Pancreas (tissue), 10 donors: ENCODE results near the gene WHRN. TPM values are rescaled to one million over a fixed set of nuclear protein-coding genes. Genes with fewer than 3 reads are reported as not detected.

ENCODE experiments used
- ATAC-seq, 4 donors: fragments of 200-7000 bp; cut with Tn5 transposase; one replicate each; pipeline versions ENCODE4 v1.8.0 to v1.9.1; 2020; ENCODE audit warnings: mild to moderate bottlenecking in 4 of 4, moderate library complexity in 4 of 4
- DNase-seq, 6 donors: peaks; one replicate each; pipeline ENCODE4 v3.0.0-alpha.2; 2020
- FAIRE-seq: peaks from 2 replicates; lab custom pipeline; 2012; peaks lifted over from hg19 to GRCh38; lab: Jason Lieb, UNC
- H3K27ac ChIP-seq, 4 donors: fragments of 200-600 bp; sonication (generic); 1 replicate in 3 of 4; 2 replicates in 1 of 4; pipeline versions ENCODE4 v1.5.0 to v1.8.0; 2020
- H3K27me3 ChIP-seq, 4 donors: fragments of 200-600 bp; one replicate each; pipeline ENCODE4 v1.8.0; 2021
- H3K36me3 ChIP-seq, 3 donors: fragments of 200-600 bp; sonication (generic) in 1 of 3; one replicate each; pipeline versions ENCODE4 v1.5.0 to v1.8.0; 2020 to 2021
- H3K4me1 ChIP-seq, 3 donors: fragments of 200-600 bp; one replicate each; pipeline ENCODE4 v1.8.0; 2021
- H3K4me3 ChIP-seq, 4 donors: fragments of 200-600 bp; sonication (generic) in 2 of 4; one replicate each; pipeline versions ENCODE4 v1.5.0 to v1.8.0; 2020 to 2021
- H3K9me3 ChIP-seq, 4 donors: fragments of 200-600 bp; one replicate each; pipeline ENCODE4 v1.8.0; 2021
- WGBS, 2 donors: extraction: QIAGEN DNeasy Blood & Tissue Kit; methylation state at CpG; one replicate each; pipeline ENCODE4 v1.1.7; 2013; 5-methylcytosine and 5-hydroxymethylcytosine counted together
- intact Hi-C, 3 donors: fragments of 100-400 bp; cut with DNase I; formaldehyde crosslinking; loops; one replicate each; pipeline versions ENCODE4 v1.11.1 to v1.14.2; 2022
- polyA plus RNA-seq, 2 donors: library from polyadenylated mRNA; stranded (reverse); fragments of 200-250 nt; gene quantifications; one replicate each; pipeline ENCODE4 v1.2.3, GENCODE V29; 2013
- total RNA-seq, 6 donors: library from RNA; stranded (reverse); fragmentation: NEBNext Ultra II Directional in 4 of 6; extraction: Animal tissue kit (Norgen Biotek cat#: 25700) in 4 of 6; gene quantifications; one replicate each; pipeline versions ENCODE4 v1.2.1 to v1.2.4, GENCODE V29; 2021 to 2023
- TF ChIP-seq, protein P1 (sequence below), 4 donors: fragments of 200-600 bp; sonication (generic) in 3 of 4; IDR thresholded peaks; one replicate each; pipeline versions ENCODE4 v1.5.0 to v1.8.0; 2021; ENCODE audit warnings: antibody characterized with exemption in 4 of 4
- donor health status: healthy with polysubstance abuse.
- donor health status: DM: no; HTN: no; CAD: no; lungs with moderate emphysema.
- donor health status: DM: no; HTN: no; CAD: no.
- donor health status: control.
- donor health status: control.
- donor health status: Bipolar disorder and iron deficiency.
- donor health status: DM: yes; HTN: yes; CAD: no.
- donor health status: DM: no; HTN: no; CAD: no.
- donor health status: DM: no; HTN: no; CAD: no.
- donor health status: DM: yes; HTN: yes; CAD: no.

WHRN gene
- total and polyA plus RNA-seq, 8 donors, result 6.7 to 32.2 (median 8.6) TPM

DNA sequence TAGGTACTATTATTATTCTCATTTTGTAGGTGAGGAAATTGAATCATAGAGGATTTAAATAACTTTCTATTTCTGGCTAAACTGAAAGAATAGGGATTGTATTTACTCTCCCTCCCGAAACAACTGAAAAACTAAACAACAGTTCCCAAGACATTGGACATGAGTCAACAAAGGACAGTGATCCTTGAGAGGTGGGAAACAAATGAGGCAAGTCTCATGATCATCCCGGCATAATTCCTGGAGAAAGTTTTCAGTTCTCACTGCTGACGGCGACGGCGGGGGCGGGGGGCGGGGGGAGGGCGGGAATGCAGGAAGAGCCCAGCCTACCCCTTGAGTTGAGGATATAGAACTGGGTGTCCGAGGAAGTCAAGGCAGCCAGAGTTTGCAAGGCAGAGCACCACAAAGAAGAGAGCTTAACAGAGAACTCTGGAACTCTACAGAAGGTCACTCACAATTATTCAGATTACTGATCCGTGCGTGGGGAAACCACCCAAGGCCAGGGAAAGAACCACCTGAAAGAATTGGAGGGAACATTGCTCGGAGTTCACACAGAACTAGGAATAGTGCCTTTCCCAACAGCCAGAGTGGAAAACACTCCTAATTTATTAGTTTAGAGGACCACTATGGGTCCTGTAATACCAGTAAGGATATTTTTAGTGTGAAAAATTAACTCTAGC is 27.4 kb upstream of the WHRN start:
- intact Hi-C loops, result no loop called here
- TF ChIP-seq, protein P1, sequence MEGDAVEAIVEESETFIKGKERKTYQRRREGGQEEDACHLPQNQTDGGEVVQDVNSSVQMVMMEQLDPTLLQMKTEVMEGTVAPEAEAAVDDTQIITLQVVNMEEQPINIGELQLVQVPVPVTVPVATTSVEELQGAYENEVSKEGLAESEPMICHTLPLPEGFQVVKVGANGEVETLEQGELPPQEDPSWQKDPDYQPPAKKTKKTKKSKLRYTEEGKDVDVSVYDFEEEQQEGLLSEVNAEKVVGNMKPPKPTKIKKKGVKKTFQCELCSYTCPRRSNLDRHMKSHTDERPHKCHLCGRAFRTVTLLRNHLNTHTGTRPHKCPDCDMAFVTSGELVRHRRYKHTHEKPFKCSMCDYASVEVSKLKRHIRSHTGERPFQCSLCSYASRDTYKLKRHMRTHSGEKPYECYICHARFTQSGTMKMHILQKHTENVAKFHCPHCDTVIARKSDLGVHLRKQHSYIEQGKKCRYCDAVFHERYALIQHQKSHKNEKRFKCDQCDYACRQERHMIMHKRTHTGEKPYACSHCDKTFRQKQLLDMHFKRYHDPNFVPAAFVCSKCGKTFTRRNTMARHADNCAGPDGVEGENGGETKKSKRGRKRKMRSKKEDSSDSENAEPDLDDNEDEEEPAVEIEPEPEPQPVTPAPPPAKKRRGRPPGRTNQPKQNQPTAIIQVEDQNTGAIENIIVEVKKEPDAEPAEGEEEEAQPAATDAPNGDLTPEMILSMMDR (IDR thresholded peaks at IDR 0.05), result no peak
- ATAC-seq (peak; percentile 32 to 87 (median 62)), DNase-seq (peak in 1 of 6 donors; percentile 25), FAIRE-seq (no peak)
- Histone ChIP-seq H3K4me1 (peaks cover 0 to 3% (median 0%) of the 10 kb centered on the region in 3 donors), H3K36me3 (no peaks in the 10 kb centered on the region), H3K4me3 (peak overlapping the region in 2 of 4 donors; percentile 0 to 27), H3K27me3 (no peaks in the 10 kb centered on the region), H3K27ac (no peak overlapping the region), H3K9me3 (no peaks in the 10 kb centered on the region)
- WGBS, 2 donors, result 6 to 20% methylated on average over 13 of the region's 13 CpGs

DNA sequence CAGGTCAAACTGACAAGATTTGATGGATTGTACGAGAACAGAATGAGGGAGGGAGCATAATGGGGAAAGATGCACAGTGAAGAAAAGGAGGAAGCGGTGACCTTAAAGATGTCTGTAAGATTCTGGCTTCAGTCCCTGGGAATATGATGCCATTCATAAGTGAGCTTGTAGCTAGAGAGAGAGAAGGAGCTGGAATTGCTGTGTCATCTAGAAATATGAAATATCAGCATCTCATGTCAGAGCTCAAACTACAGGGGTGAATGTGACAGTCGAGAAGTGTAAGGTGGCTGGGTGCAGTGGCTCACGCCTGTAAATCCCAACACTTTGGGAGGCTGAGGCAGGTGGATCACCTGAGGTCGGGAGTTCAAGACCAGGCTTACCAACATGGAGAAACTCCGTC is 24.0 kb upstream of the WHRN start:
- Histone ChIP-seq H3K36me3 (no peaks in the 10 kb centered on the region), H3K4me1 (peaks cover 0 to 3% (median 0%) of the 10 kb centered on the region in 3 donors)

DNA sequence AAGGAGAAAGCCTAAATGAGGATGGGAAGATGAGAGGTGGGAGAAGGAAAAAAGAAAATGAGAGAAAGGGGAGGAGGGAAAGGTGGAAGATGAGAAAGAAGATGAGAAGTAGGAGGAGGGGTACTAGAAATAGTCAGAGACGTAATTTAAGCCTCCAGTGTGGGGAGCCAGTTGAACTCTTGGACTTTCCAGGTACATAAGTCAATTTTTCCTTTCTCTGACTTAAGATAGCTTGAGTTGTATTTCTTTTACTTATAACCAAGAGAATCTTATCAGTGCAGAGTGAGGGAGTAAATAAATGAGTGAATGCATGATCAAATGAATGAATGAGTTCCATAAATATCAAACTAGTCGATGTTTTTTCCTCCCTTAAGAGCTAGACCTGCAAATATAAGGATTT is 21.5 kb upstream of the WHRN start:
- no peaks in the 10 kb centered on the region for H3K9me3 ChIP-seq
- H3K27ac ChIP-seq, result no peak overlapping the region
- no peaks in the 10 kb centered on the region for H3K36me3 ChIP-seq
- H3K4me3 ChIP-seq, result no peak overlapping the region
- intact Hi-C loops, result no loop called here
- H3K27me3 ChIP-seq, result no peaks in the 10 kb centered on the region
- ATAC-seq (no peak), DNase-seq (no peak), FAIRE-seq (no peak)
- TF ChIP-seq, protein P1 (IDR thresholded peaks at IDR 0.05), result no peak
- H3K4me1 ChIP-seq, result no peaks in the 10 kb centered on the region
- whole genome bisulfite sequencing, 2 donors, result 22 to 38% methylated on average over 2 of the region's 2 CpGs

More for the DNA sequence above, 24.0 kb upstream of the WHRN start:
- intact Hi-C loops, result no loop called here
- ATAC-seq, result no peak
- TF ChIP-seq, protein P1 (IDR thresholded peaks at IDR 0.05), result no peak
- no peaks in the 10 kb centered on the region for H3K9me3 ChIP-seq
- no peaks in the 10 kb centered on the region for H3K27me3 ChIP-seq
- DNase-seq, result no peak
- H3K4me3 ChIP-seq, result no peak overlapping the region
- FAIRE-seq, result no peak
- WGBS, 2 donors, result 80 to 83% methylated on average over 6 of the region's 6 CpGs
- H3K27ac ChIP-seq, result no peak overlapping the region

DNA sequence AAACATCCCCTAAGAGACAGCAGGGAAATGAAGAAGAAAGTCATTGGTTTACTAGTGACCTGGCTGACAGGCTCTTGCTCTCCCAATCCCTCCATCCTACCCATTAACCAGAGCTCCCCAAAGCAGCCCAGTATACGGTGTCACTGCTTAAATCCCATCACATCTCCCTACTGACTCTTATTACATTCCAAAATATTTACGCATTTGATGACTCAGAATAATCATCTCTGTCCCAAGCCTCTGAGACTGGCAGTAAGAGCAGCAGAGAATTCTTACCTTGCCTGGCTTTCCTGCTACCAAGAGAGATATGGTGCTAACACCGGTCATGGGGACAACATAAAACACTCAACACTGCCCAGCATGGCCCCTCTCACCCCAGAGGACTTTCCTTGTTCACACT is 20.2 kb upstream of the WHRN start:
- FAIRE-seq, result no peak
- H3K9me3 ChIP-seq, result no peaks in the 10 kb centered on the region
- no peak for ATAC-seq
- no peaks in the 10 kb centered on the region for H3K27me3 ChIP-seq
- 80 to 89% methylated on average over 3 of the region's 3 CpGs for WGBS, 2 donors
- H3K36me3 ChIP-seq, result no peaks in the 10 kb centered on the region
- TF ChIP-seq, protein P1 (IDR thresholded peaks at IDR 0.05), result no peak
- intact Hi-C loops, result no loop called here
- H3K27ac ChIP-seq, result no peak overlapping the region
- no peak overlapping the region for H3K4me3 ChIP-seq
- no peak for DNase-seq
- H3K4me1 ChIP-seq, result no peaks in the 10 kb centered on the region

DNA sequence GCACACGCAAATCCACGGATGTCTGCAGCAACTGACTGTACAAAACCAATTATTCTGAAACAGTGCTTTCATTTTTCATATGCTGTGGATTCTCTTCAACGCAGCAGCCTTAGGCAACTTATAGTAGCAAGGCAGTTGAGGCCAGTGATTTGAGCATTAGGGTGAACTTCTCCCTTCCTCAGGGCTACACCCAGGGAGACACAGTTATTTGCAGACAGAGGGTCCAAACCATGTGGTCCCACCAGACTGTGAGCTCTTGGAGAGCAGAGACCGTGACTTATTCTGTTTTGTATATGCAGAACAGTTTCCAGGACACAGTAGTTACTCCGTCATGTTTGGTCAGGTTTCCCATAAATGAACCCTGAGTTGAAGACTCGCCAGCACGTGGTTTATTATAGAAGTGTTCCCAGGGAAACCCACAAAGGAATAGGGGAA is 19.0 kb upstream of the WHRN start:
- ATAC-seq (no peak), DNase-seq (no peak), FAIRE-seq (no peak)
- TF ChIP-seq, protein P1 (IDR thresholded peaks at IDR 0.05), result no peak
- 74 to 77% methylated on average over 7 of the region's 7 CpGs for WGBS, 2 donors
- Histone ChIP-seq H3K36me3 (no peaks in the 10 kb centered on the region), H3K27ac (no peak overlapping the region), H3K4me1 (no peaks in the 10 kb centered on the region), H3K9me3 (no peaks in the 10 kb centered on the region), H3K4me3 (no peak overlapping the region), H3K27me3 (no peaks in the 10 kb centered on the region)
- intact Hi-C loops, result no loop called here
